Fibroblast of lung (primary cell): ENCODE data around the gene ING1.
"Not testable (repeated sequence)": the region's sequence is repeated elsewhere in the genome, so short reads cannot be mapped to it uniquely, and the experiment has no call there.

Source experiments
- CTCF ChIP-seq, 2 donors: IDR thresholded peaks in 1 of 2; conservative IDR thresholded peaks in 1 of 2; 1 replicate in 1 of 2; 2 replicates in 1 of 2; pipeline ENCODE4 v1.5.1; 2011 to 2012; ENCODE audit warnings: low read length in 2 of 2, control low read depth in 1 of 2, inconsistent platforms in 1 of 2, low read depth in 1 of 2, mild to moderate bottlenecking in 1 of 2
- EZH2 ChIP-seq: IDR thresholded peaks from 2 replicates; pipeline ENCODE4 v1.5.1; 2012; ENCODE audit warnings: low read length, control low read depth, mild to moderate bottlenecking; ENCODE audit errors: missing control alignments

DNA sequence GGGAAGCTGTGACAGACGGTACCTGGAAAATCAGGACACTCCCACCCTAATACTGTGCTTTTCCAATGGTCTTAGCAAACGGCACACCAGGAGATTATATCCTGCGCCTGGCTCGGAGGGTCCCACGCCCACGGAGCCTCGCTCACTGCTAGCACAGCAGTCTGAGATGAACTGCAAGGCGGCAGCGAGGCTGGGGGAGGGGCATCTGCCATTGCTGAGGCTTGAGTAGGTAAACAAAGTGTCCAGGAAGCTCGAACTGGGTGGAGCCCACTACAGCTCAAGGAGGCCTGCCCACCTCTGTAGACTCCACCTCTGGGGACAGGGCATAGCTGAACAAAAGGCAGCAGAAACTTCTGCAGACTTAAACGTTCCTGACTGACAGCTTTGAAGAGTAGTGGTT lies 43.7 kb upstream of the ING1 start:
- TF ChIP-seq CTCF (conservative IDR thresholded peaks at IDR 0.05 in 1 of 2, IDR thresholded peaks at IDR 0.05 in 1 of 2; ENCODE audit: low read depth in 1 of 2, low read length in 2 of 2); EZH2: not testable (repeated sequence)
